ENCODE data around the gene ZNF536.
A peak's percentile ranks its signal among the peaks of the same experiment; 100 is the strongest.

Gene ZNF536

GRCh38 chr19:30353394-30353945, 18.7 kb upstream of the ZNF536 start:
- no peak overlapping the region for H3K4me3 Mint-ChIP-seq
- TF ChIP-seq, protein P1, sequence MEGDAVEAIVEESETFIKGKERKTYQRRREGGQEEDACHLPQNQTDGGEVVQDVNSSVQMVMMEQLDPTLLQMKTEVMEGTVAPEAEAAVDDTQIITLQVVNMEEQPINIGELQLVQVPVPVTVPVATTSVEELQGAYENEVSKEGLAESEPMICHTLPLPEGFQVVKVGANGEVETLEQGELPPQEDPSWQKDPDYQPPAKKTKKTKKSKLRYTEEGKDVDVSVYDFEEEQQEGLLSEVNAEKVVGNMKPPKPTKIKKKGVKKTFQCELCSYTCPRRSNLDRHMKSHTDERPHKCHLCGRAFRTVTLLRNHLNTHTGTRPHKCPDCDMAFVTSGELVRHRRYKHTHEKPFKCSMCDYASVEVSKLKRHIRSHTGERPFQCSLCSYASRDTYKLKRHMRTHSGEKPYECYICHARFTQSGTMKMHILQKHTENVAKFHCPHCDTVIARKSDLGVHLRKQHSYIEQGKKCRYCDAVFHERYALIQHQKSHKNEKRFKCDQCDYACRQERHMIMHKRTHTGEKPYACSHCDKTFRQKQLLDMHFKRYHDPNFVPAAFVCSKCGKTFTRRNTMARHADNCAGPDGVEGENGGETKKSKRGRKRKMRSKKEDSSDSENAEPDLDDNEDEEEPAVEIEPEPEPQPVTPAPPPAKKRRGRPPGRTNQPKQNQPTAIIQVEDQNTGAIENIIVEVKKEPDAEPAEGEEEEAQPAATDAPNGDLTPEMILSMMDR (IDR thresholded peaks at IDR 0.05) = no peak
- no peaks in the 10 kb centered on the region for H3K9me3 Mint-ChIP-seq
- no peaks in the 10 kb centered on the region for H3K36me3 Mint-ChIP-seq (ENCODE audit: low read depth)
- H3K27ac Mint-ChIP-seq = no peak overlapping the region
- DNase-seq = no peak
- peaks cover 7% of the 10 kb centered on the region for H3K4me1 Mint-ChIP-seq
- peaks cover 33% of the 10 kb centered on the region for H3K27me3 Mint-ChIP-seq (ENCODE audit: low read depth, poor library complexity)

GRCh38 chr19:30355586-30355985, 16.6 kb upstream of the ZNF536 start:
- Mint-ChIP-seq H3K4me1 (peaks cover 10% of the 10 kb centered on the region), H3K27me3 (ENCODE audit: low read depth, poor library complexity) (peaks cover 33% of the 10 kb centered on the region), H3K9me3 (no peaks in the 10 kb centered on the region), H3K4me3 (no peak overlapping the region), H3K36me3 (ENCODE audit: low read depth) (no peaks in the 10 kb centered on the region), H3K27ac (peak overlapping the region; percentile 80)
- TF ChIP-seq, protein P1 (IDR thresholded peaks at IDR 0.05) = no peak
- DNase-seq = no peak

- peaks cover 23% of the 10 kb centered on the region for H3K27me3 Mint-ChIP-seq (ENCODE audit: low read depth, poor library complexity)
- peaks cover 19% of the 10 kb centered on the region for H3K4me1 Mint-ChIP-seq
- no peak overlapping the region for H3K4me3 Mint-ChIP-seq
- H3K9me3 Mint-ChIP-seq = no peaks in the 10 kb centered on the region
- no peak for DNase-seq
- H3K36me3 Mint-ChIP-seq (ENCODE audit: low read depth) = no peaks in the 10 kb centered on the region
- TF ChIP-seq, protein P1 (IDR thresholded peaks at IDR 0.05) = no peak
- no peak overlapping the region for H3K27ac Mint-ChIP-seq
These were observed 15.1 kb upstream of the ZNF536 start for GRCh38 chr19:30356951-30357579.

DNA sequence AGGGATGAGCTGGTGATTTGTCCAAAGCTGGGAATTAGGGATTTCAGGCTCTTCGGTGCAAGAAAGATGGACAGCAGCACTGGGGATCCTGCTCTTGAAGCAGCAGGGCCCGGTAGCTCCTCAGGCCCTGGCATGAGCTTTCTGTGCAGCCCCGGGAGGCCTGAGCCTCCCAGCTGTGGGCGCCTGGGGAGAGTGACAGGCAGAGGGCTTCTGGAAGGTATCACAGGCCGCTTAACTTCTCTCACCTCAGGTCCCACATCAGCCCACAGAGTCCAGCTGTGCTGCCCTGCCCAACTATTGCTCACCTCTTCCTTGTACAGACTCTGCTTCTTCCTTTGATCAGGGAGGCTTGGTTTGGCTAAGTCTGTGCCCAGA, 14.6 kb upstream of the ZNF536 start:
- no peaks in the 10 kb centered on the region for H3K9me3 Mint-ChIP-seq
- no peaks in the 10 kb centered on the region for H3K36me3 Mint-ChIP-seq (ENCODE audit: low read depth)
- TF ChIP-seq, protein P1 (IDR thresholded peaks at IDR 0.05) = no peak
- H3K27ac Mint-ChIP-seq = no peak overlapping the region
- no peak for DNase-seq
- H3K4me1 Mint-ChIP-seq = peaks cover 19% of the 10 kb centered on the region
- H3K27me3 Mint-ChIP-seq (ENCODE audit: low read depth, poor library complexity) = peaks cover 18% of the 10 kb centered on the region
- no peak overlapping the region for H3K4me3 Mint-ChIP-seq

DNA sequence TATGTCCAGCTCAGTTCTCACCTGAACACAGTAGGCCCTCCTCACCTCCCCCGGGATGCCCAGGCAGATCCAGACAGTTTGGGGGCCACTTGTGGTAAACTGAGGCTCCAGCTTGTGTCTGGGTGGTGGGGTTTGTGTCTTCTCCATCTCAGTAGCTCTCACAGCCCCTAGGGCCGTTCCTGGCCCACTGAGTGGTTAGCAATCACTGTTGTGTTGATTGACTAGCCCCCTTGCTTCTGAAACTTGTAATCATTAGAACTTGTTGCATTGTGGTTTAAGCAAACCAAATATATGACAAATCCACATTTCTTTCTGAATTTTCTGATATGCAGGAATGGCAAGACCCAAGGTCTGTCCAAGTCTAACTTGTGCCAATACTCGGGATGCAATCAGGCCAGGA, 13.9 kb upstream of the ZNF536 start:
- Mint-ChIP-seq H3K4me1 (peaks cover 19% of the 10 kb centered on the region), H3K36me3 (ENCODE audit: low read depth) (no peaks in the 10 kb centered on the region), H3K27ac (no peak overlapping the region), H3K9me3 (no peaks in the 10 kb centered on the region), H3K4me3 (no peak overlapping the region), H3K27me3 (ENCODE audit: low read depth, poor library complexity) (peaks cover 21% of the 10 kb centered on the region)
- no peak for DNase-seq
- TF ChIP-seq, protein P1 (IDR thresholded peaks at IDR 0.05) = no peak

Measured in nephron progenitor cell (in vitro differentiated cells).